Measurements from ENCODE around the gene NPHP4. TPM values are rescaled to one million over a fixed set of nuclear protein-coding genes. Genes with fewer than 3 reads are reported as not detected.

Gene NPHP4
- polyA plus RNA-seq, 1 donor (not counting 4 experiments of a cell fraction or from before 2014, with no cell fraction given): 3.7 TPM

DNA sequence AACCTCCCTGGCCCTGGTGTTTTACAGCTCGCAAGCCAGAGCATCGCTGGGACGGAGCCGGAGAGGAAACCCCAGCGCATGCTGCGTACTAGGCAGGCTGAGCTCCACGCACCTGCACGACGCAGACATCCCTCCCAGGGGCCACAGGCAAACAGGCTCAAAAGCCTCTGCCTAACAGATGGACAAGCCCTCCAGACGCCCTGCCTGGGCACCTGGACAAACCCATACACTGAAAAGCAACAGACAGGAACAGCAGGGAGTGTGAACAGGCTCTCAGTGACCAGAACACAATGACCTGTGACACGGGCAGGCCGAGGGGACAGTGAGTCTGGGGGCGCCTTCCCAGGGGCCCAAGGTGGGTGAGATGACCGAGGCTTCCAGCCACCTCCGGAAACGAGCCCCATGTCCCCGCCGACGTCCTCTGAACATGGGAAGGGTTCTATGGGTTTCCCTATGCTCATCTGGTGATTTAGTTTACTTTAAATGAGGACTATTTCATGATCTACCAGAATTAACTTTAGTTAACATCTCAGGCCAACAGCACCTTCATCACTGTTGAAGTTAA lies 40.3 kb downstream of the NPHP4 start:
- Histone ChIP-seq H3K27me3 (ENCODE audit: control insufficient read depth, extremely low read depth, insufficient read depth, low read length) (no peaks in the 10 kb centered on the region), H2AFZ (ENCODE audit: control insufficient read depth, low read length) (no peak overlapping the region), H3K4me3 (ENCODE audit: control insufficient read depth in 2 of 3, extremely low read depth in 1 of 3, insufficient read depth in 2 of 3, low read depth in 1 of 3, low read length in 3 of 3) (no peak overlapping the region), H3K9ac (ENCODE audit: control insufficient read depth, extremely low read depth, insufficient read depth, low read length) (no peak overlapping the region), H3K4me2 (ENCODE audit: control insufficient read depth, extremely low read depth, insufficient read depth, low read depth, low read length) (no peak overlapping the region), H3K9me1 (ENCODE audit: control insufficient read depth, extremely low read depth, insufficient read depth, low read length) (no peaks in the 10 kb centered on the region), H3K27ac (ENCODE audit: control insufficient read depth, insufficient read depth, low read length) (no peak overlapping the region), H3K79me2 (ENCODE audit: control insufficient read depth, insufficient read depth, low read length) (no peaks in the 10 kb centered on the region), H3K9me3 (ENCODE audit: control insufficient read depth, low read depth, low read length) (no peaks in the 10 kb centered on the region), H3K36me3 (ENCODE audit: control insufficient read depth in 2 of 2, extremely low read depth in 1 of 2, insufficient read depth in 2 of 2, low read length in 2 of 2) (peaks cover 11 to 15% of the 10 kb centered on the region in 2 experiments), H4K20me1 (ENCODE audit: control insufficient read depth, extremely low read depth, insufficient read depth, low read length) (no peaks in the 10 kb centered on the region), H3K4me1 (ENCODE audit: control insufficient read depth, extremely low read depth, insufficient read depth, low read length) (no peaks in the 10 kb centered on the region)
- no peak for TF ChIP-seq EZH2 (IDR thresholded peaks at IDR 0.05; ENCODE audit: low read length)
- TF ChIP-seq, protein P1, sequence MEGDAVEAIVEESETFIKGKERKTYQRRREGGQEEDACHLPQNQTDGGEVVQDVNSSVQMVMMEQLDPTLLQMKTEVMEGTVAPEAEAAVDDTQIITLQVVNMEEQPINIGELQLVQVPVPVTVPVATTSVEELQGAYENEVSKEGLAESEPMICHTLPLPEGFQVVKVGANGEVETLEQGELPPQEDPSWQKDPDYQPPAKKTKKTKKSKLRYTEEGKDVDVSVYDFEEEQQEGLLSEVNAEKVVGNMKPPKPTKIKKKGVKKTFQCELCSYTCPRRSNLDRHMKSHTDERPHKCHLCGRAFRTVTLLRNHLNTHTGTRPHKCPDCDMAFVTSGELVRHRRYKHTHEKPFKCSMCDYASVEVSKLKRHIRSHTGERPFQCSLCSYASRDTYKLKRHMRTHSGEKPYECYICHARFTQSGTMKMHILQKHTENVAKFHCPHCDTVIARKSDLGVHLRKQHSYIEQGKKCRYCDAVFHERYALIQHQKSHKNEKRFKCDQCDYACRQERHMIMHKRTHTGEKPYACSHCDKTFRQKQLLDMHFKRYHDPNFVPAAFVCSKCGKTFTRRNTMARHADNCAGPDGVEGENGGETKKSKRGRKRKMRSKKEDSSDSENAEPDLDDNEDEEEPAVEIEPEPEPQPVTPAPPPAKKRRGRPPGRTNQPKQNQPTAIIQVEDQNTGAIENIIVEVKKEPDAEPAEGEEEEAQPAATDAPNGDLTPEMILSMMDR (optimal IDR thresholded peaks at IDR 0.05 in 1 of 3, IDR thresholded peaks at IDR 0.05 in 1 of 3, conservative IDR thresholded peaks at IDR 0.05 in 1 of 3; ENCODE audit: extremely low read depth in 1 of 3, insufficient read depth in 2 of 3, low read length in 3 of 3): no peak
- dilution Hi-C loops (cut with MboI; ENCODE audit: extremely low pct_ligation_motif_present, low sequenced_read_pairs): no loop called here
- DNase-seq (ENCODE audit: low read depth, low spot score) (no peak), FAIRE-seq (no peak)

DNA sequence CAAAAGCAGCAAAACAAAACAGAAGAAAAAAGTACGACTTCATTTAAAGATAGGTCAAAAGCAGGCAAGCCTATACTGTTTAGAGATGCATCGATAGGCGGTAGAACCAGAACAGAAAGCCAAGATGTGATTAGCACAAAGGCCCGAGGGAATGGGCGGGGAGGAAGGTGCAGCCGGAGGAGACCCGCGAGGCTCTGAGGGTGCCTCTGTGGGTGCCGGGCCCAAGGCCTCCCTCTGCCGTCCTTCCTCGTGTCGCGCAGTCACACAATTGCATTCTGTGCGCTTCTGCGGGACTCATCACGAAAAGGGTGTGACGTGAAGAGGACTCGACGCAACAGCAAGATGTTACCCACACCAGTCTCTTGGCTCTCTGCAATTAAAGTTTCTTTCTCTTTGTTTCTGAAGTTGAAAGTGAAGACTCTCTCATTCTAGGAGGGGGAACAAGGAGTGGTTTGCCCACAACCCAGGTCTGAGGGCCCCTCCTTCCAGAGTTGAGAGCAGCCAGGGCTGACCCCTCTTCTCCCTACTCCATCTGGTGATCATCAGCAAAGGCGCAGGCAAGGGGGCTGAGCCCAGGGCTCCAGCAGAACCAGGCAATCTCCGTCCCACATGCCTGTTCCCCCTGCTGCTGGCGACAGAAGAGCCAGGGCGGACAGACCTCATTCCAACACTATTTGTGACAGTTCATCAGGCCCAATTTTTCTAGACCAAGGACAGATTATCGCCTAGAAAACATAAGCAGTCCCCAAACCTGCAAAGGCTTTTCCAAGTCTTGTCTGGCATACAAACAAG lies 41.0 kb downstream of the NPHP4 start:
- no peak overlapping the region for H3K4me2 ChIP-seq (ENCODE audit: control insufficient read depth, extremely low read depth, insufficient read depth, low read depth, low read length)
- H3K36me3 ChIP-seq (ENCODE audit: control insufficient read depth in 2 of 2, extremely low read depth in 1 of 2, insufficient read depth in 2 of 2, low read length in 2 of 2): peaks cover 4 to 9% of the 10 kb centered on the region in 2 experiments

More for the DNA sequence above, 41.0 kb downstream of the NPHP4 start:
- H2AFZ ChIP-seq (ENCODE audit: control insufficient read depth, low read length): no peak overlapping the region
- no peaks in the 10 kb centered on the region for H3K9me1 ChIP-seq (ENCODE audit: control insufficient read depth, extremely low read depth, insufficient read depth, low read length)
- dilution Hi-C loops (cut with MboI; ENCODE audit: extremely low pct_ligation_motif_present, low sequenced_read_pairs): no loop called here
- no peak overlapping the region for H3K27ac ChIP-seq (ENCODE audit: control insufficient read depth, insufficient read depth, low read length)
- no peak overlapping the region for H3K4me3 ChIP-seq (ENCODE audit: control insufficient read depth in 2 of 3, extremely low read depth in 1 of 3, insufficient read depth in 2 of 3, low read depth in 1 of 3, low read length in 3 of 3)
- no peaks in the 10 kb centered on the region for H3K79me2 ChIP-seq (ENCODE audit: control insufficient read depth, insufficient read depth, low read length)
- H3K9ac ChIP-seq (ENCODE audit: control insufficient read depth, extremely low read depth, insufficient read depth, low read length): no peak overlapping the region
- DNase-seq (ENCODE audit: low read depth, low spot score) (no peak), FAIRE-seq (no peak)
- H3K9me3 ChIP-seq (ENCODE audit: control insufficient read depth, low read depth, low read length): no peaks in the 10 kb centered on the region
- TF ChIP-seq EZH2 (IDR thresholded peaks at IDR 0.05; ENCODE audit: low read length): no peak
- TF ChIP-seq, protein P1 (optimal IDR thresholded peaks at IDR 0.05 in 1 of 3, IDR thresholded peaks at IDR 0.05 in 1 of 3, conservative IDR thresholded peaks at IDR 0.05 in 1 of 3; ENCODE audit: extremely low read depth in 1 of 3, insufficient read depth in 2 of 3, low read length in 3 of 3): peak in 1 of 3 experiments; percentile 19
- no peaks in the 10 kb centered on the region for H3K4me1 ChIP-seq (ENCODE audit: control insufficient read depth, extremely low read depth, insufficient read depth, low read length)
- no peaks in the 10 kb centered on the region for H4K20me1 ChIP-seq (ENCODE audit: control insufficient read depth, extremely low read depth, insufficient read depth, low read length)
- no peaks in the 10 kb centered on the region for H3K27me3 ChIP-seq (ENCODE audit: control insufficient read depth, extremely low read depth, insufficient read depth, low read length)
